Measurements from ENCODE around the gene FAM181A. TPM values are rescaled to one million over a fixed set of nuclear protein-coding genes. Genes with fewer than 3 reads are reported as not detected.

The FAM181A gene
- total RNA-seq, 4 donors from 2014 or later = not detected

GRCh38 chr14:93925374-93925895 lies 1.7 kb upstream of the FAM181A start:
- WGBS = 91% methylated on average over 13 of the region's 13 CpGs
- Histone ChIP-seq H3K4me1 (no peaks in the 10 kb centered on the region), H3K27me3 (peaks cover 6% of the 10 kb centered on the region), H3K4me3 (no peak overlapping the region), H3K27ac (no peak overlapping the region), H3K9me3 (no peaks in the 10 kb centered on the region), H3K36me3 (no peaks in the 10 kb centered on the region)
- no peak for DNase-seq (ENCODE audit: low spot score in 2 of 2)
- TF ChIP-seq POLR2A (IDR thresholded peaks at IDR 0.05) (no peak), POLR2AphosphoS5 (IDR thresholded peaks at IDR 0.05) (no peak), EP300 (IDR thresholded peaks at IDR 0.05) (no peak), CTCF (IDR thresholded peaks at IDR 0.05) (no peak)

GRCh38 chr14:93926245-93926872 lies 785 bp upstream of the FAM181A start:
- no peak for DNase-seq (ENCODE audit: low spot score in 2 of 2)
- TF ChIP-seq EP300 (IDR thresholded peaks at IDR 0.05) (no peak), POLR2AphosphoS5 (IDR thresholded peaks at IDR 0.05) (no peak), CTCF (IDR thresholded peaks at IDR 0.05) (no peak), POLR2A (IDR thresholded peaks at IDR 0.05) (no peak)
- Histone ChIP-seq H3K4me3 (no peak overlapping the region), H3K27me3 (peaks cover 6% of the 10 kb centered on the region), H3K36me3 (no peaks in the 10 kb centered on the region), H3K4me1 (no peaks in the 10 kb centered on the region), H3K27ac (no peak overlapping the region), H3K9me3 (no peaks in the 10 kb centered on the region)
- WGBS = 70% methylated on average over 21 of the region's 21 CpGs

- TF ChIP-seq EP300 (IDR thresholded peaks at IDR 0.05) (no peak), POLR2A (IDR thresholded peaks at IDR 0.05) (no peak), POLR2AphosphoS5 (IDR thresholded peaks at IDR 0.05) (no peak)
- WGBS = 57% methylated on average over 6 of the region's 6 CpGs
- H3K27me3 ChIP-seq = peaks cover 6% of the 10 kb centered on the region
- H3K36me3 ChIP-seq = no peaks in the 10 kb centered on the region
- no peaks in the 10 kb centered on the region for H3K4me1 ChIP-seq
- no peaks in the 10 kb centered on the region for H3K9me3 ChIP-seq
- no peak overlapping the region for H3K4me3 ChIP-seq
- no peak overlapping the region for H3K27ac ChIP-seq
- DNase-seq (ENCODE audit: low spot score in 2 of 2) = no peak
Observed at GRCh38 chr14:93927800-93928145, 629 bp downstream of the FAM181A start.

GRCh38 chr14:93928184-93929047 lies 1.3 kb downstream of the FAM181A start:
- H3K27me3 ChIP-seq = peaks cover 6% of the 10 kb centered on the region
- H3K4me1 ChIP-seq = no peaks in the 10 kb centered on the region
- H3K36me3 ChIP-seq = no peaks in the 10 kb centered on the region
- H3K4me3 ChIP-seq = no peak overlapping the region
- no peak for TF ChIP-seq POLR2AphosphoS5 (IDR thresholded peaks at IDR 0.05)
- TF ChIP-seq POLR2A (IDR thresholded peaks at IDR 0.05) = no peak
- TF ChIP-seq EP300 (IDR thresholded peaks at IDR 0.05) = no peak
- no peak for TF ChIP-seq CTCF (IDR thresholded peaks at IDR 0.05)
- no peak for DNase-seq (ENCODE audit: low spot score in 2 of 2)
- H3K9me3 ChIP-seq = no peaks in the 10 kb centered on the region
- WGBS = 89% methylated on average over 10 of the region's 26 CpGs
- H3K27ac ChIP-seq = no peak overlapping the region

GRCh38 chr14:93929048-93929535 lies 1.9 kb downstream of the FAM181A start:
- TF ChIP-seq CTCF (IDR thresholded peaks at IDR 0.05) (no peak), EP300 (IDR thresholded peaks at IDR 0.05) (no peak), POLR2A (IDR thresholded peaks at IDR 0.05) (no peak), POLR2AphosphoS5 (IDR thresholded peaks at IDR 0.05) (no peak)
- no peak overlapping the region for H3K27ac ChIP-seq

More at GRCh38 chr14:93929048-93929535, 1.9 kb downstream of the FAM181A start:
- Histone ChIP-seq H3K4me1 (no peaks in the 10 kb centered on the region), H3K4me3 (no peak overlapping the region), H3K27me3 (peaks cover 6% of the 10 kb centered on the region), H3K9me3 (no peaks in the 10 kb centered on the region), H3K36me3 (no peaks in the 10 kb centered on the region)
- 68% methylated on average over 7 of the region's 13 CpGs for WGBS
- DNase-seq (ENCODE audit: low spot score in 2 of 2) = no peak

Data from suprapubic skin (tissue), 4 donors.